ENCODE measurements around the gene FBXO7.
A peak's percentile ranks its signal among the peaks of the same experiment; 100 is the strongest.
"Not testable (repeated sequence)": the region's sequence is repeated elsewhere in the genome, so short reads cannot be mapped to it uniquely, and the experiment has no call there.

Gene FBXO7

DNA sequence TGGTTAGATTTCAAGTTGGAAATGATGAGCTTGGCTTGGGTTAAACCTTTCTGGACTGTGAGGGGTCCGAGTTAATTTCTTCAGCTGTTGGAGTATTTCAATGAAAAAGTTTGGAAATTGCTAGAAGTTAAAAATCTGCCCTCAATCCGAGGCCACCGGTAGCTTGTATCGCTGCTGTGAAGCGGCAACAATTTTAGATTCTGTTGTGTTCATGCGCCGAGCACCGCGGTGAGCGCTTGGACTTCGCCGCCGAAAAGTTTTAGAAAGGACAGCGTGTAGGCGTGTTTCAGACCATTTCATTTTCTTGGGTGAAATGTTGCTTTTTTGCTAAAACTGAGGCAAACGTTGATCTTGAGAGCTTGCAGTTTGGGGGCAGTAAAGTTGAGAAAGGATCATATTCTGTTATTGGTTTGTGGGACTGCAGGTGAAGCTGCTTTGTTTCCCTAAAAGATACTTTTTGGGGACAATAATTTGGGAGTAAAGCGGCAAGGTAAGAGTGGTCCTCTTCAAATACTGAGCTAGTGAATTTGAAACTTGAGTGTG lies 928 bp downstream of the FBXO7 start:
- Histone ChIP-seq H3K27me3 (ENCODE audit: insufficient read depth, low read depth) (no peaks in the 10 kb centered on the region), H3K9ac (peak overlapping the region; percentile 92), H3K4me3 (IDR thresholded peaks at IDR 0.05; ENCODE audit: insufficient read depth, low read depth, low read length) (no peak overlapping the region), H2AFZ (ENCODE audit: low read depth) (peak overlapping the region; percentile 91), H3K4me1 (ENCODE audit: low read depth, poor library complexity, severe bottlenecking) (peaks cover 32% of the 10 kb centered on the region), H3K4me2 (peak overlapping the region; percentile 84), H4K20me1 (ENCODE audit: insufficient read depth) (peaks cover 11% of the 10 kb centered on the region; the same call in 1 of the 2 replicates), H3K27ac (peak overlapping the region; percentile 86), H3K36me3 (ENCODE audit: insufficient read depth) (no peaks in the 10 kb centered on the region), H3K79me2 (ENCODE audit: insufficient read depth, low read depth) (peaks cover 54% of the 10 kb centered on the region)
- TF ChIP-seq, protein P1, sequence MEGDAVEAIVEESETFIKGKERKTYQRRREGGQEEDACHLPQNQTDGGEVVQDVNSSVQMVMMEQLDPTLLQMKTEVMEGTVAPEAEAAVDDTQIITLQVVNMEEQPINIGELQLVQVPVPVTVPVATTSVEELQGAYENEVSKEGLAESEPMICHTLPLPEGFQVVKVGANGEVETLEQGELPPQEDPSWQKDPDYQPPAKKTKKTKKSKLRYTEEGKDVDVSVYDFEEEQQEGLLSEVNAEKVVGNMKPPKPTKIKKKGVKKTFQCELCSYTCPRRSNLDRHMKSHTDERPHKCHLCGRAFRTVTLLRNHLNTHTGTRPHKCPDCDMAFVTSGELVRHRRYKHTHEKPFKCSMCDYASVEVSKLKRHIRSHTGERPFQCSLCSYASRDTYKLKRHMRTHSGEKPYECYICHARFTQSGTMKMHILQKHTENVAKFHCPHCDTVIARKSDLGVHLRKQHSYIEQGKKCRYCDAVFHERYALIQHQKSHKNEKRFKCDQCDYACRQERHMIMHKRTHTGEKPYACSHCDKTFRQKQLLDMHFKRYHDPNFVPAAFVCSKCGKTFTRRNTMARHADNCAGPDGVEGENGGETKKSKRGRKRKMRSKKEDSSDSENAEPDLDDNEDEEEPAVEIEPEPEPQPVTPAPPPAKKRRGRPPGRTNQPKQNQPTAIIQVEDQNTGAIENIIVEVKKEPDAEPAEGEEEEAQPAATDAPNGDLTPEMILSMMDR (conservative IDR thresholded peaks at IDR 0.05; ENCODE audit: low read depth, low read length): no peak

DNA sequence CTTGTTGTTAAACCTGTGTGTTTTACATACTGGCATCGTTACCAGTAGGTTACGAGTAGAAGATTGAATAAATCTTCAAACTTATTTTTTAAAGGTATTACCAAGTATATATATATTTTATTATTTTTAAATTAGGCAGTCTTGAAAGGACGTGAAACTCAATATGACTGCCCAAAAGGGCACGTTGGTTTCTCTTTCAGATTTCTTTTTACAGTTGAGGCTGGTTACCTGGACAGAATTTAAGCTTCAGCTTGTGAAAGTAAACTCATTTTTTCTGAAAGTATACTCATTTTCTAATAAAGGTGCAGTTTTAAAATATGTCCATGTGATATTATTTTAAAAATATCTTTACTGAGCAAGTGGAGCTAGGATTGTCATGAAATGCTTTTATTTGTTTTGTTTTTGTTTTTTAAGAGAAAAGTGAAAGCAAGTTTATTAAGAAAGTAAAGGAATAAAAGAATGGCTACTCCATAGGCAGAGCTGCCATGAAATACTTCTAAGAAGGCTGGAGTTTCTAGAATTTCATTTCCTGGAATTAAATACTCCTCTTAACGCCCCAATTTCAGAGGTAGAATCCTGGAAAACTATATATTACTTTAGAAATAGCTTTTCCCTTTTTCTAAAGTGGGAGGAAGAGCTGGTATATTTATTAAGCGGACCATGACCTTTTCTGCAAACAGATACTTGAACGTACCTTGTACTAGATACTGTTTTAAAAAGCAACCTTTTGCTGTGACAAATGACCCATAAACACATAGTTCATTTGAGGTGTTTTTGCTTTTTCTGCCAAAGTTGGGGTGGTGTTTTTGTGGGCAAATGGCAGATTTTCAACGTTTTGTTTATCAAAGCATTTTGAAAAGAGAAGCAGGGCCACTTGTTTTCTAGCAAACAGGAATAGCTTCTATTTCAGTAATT lies 1.9 kb downstream of the FBXO7 start:
- Histone ChIP-seq H3K4me1 (ENCODE audit: low read depth, poor library complexity, severe bottlenecking) (peaks cover 38% of the 10 kb centered on the region), H3K9ac (peak overlapping the region; percentile 92; the same call in 1 of the 2 replicates), H4K20me1 (ENCODE audit: insufficient read depth) (peaks cover 11% of the 10 kb centered on the region; the same call in 1 of the 2 replicates), H2AFZ (ENCODE audit: low read depth) (no peak overlapping the region), H3K27ac (peak overlapping the region; percentile 86), H3K36me3 (ENCODE audit: insufficient read depth) (no peaks in the 10 kb centered on the region), H3K4me2 (peak overlapping the region; percentile 84), H3K79me2 (ENCODE audit: insufficient read depth, low read depth) (peaks cover 64% of the 10 kb centered on the region), H3K27me3 (ENCODE audit: insufficient read depth, low read depth) (no peaks in the 10 kb centered on the region), H3K4me3 (IDR thresholded peaks at IDR 0.05; ENCODE audit: insufficient read depth, low read depth, low read length) (no peak overlapping the region)
- TF ChIP-seq, protein P1 (conservative IDR thresholded peaks at IDR 0.05; ENCODE audit: low read depth, low read length): no peak

DNA sequence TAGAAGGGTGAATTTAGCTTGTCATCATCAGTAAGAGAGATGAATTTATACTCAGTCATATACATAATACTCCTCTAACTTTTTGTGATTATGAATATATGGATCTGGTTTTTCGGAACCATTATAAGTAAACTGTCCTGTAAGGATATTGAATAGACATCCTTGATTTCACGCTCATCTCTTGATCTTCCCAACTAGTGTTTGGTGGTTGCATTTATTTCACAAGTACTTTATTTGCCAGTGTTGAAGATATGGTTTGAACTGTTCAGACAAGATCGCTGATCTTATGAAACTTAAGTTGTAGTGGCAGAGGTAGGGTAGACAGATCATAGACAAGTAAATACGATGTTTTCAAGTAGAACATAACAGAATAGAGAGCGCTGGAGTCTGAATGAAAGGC lies 3.0 kb downstream of the FBXO7 start:
- no peak overlapping the region for H3K4me3 ChIP-seq (IDR thresholded peaks at IDR 0.05; ENCODE audit: insufficient read depth, low read depth, low read length)
- H3K4me1 ChIP-seq (ENCODE audit: low read depth, poor library complexity, severe bottlenecking): peaks cover 38% of the 10 kb centered on the region
- H3K27me3 ChIP-seq (ENCODE audit: insufficient read depth, low read depth): no peaks in the 10 kb centered on the region
- no peaks in the 10 kb centered on the region for H3K36me3 ChIP-seq (ENCODE audit: insufficient read depth)
- peak overlapping the region; percentile 84; the same call in 1 of the 2 replicates for H3K4me2 ChIP-seq
- H3K27ac ChIP-seq: no peak overlapping the region
- H2AFZ ChIP-seq (ENCODE audit: low read depth): no peak overlapping the region
- no peak overlapping the region for H3K9ac ChIP-seq
- H4K20me1 ChIP-seq (ENCODE audit: insufficient read depth): peaks cover 11% of the 10 kb centered on the region; the same call in 1 of the 2 replicates
- TF ChIP-seq, protein P1 (conservative IDR thresholded peaks at IDR 0.05; ENCODE audit: low read depth, low read length): no peak
- peaks cover 75% of the 10 kb centered on the region for H3K79me2 ChIP-seq (ENCODE audit: insufficient read depth, low read depth)

DNA sequence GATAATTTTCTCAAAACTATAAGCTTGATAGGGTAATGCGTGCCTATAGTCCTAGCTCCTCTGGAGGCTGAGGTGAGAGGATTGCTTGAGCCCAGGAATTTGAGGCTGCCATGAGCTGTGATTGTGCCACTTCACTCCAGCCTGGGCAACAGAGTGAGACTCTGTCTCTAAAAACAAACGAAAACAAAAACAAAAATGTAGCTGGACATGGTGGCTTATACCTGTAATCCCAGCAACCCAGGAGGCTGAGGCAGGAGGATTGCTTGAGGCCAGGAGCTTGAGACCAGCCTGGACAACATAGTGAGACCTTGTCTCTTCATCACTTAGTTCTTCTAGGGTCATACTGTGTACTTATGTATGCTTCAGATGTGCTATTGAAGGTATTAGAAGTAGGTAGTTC lies 3.9 kb downstream of the FBXO7 start:
- H3K36me3 ChIP-seq (ENCODE audit: insufficient read depth); H2AFZ ChIP-seq (ENCODE audit: low read depth); H3K4me2 ChIP-seq; H3K27me3 ChIP-seq (ENCODE audit: insufficient read depth, low read depth); H3K9ac ChIP-seq; H3K4me3 ChIP-seq (IDR thresholded peaks at IDR 0.05; ENCODE audit: insufficient read depth, low read depth, low read length); H3K27ac ChIP-seq: not testable (repeated sequence)
- H4K20me1 ChIP-seq (ENCODE audit: insufficient read depth): peaks cover 11% of the 10 kb centered on the region; the same call in 1 of the 2 replicates
- peaks cover 84% of the 10 kb centered on the region for H3K79me2 ChIP-seq (ENCODE audit: insufficient read depth, low read depth)
- peaks cover 32% of the 10 kb centered on the region for H3K4me1 ChIP-seq (ENCODE audit: low read depth, poor library complexity, severe bottlenecking)
